Uterus (tissue), 2 donors: Measurements from ENCODE around the gene AGPAT4.
"Not testable (repeated sequence)": the region's sequence is repeated elsewhere in the genome, so short reads cannot be mapped to it uniquely, and the experiment has no call there.

Experiments
- POLR2A ChIP-seq, 2 donors: fragments of 450-650 bp; IDR thresholded peaks; one replicate each; pipeline ENCODE4 v1.6.1; 2016; ENCODE audit warnings: antibody characterized with exemption in 2 of 2, mild to moderate bottlenecking in 1 of 2, moderate library complexity in 1 of 2
- TF ChIP-seq, protein P1 (sequence below), 4 experiments: fragments of 200-600 bp in 2 of 4; fragments of 450-650 bp in 2 of 4; sonication (generic) in 2 of 4; IDR thresholded peaks; one replicate each; pipeline ENCODE4 v1.5.1; 2016 to 2019; ENCODE audit warnings: antibody characterized with exemption in 4 of 4, mild to moderate bottlenecking in 2 of 4, moderate library complexity in 1 of 4

DNA sequence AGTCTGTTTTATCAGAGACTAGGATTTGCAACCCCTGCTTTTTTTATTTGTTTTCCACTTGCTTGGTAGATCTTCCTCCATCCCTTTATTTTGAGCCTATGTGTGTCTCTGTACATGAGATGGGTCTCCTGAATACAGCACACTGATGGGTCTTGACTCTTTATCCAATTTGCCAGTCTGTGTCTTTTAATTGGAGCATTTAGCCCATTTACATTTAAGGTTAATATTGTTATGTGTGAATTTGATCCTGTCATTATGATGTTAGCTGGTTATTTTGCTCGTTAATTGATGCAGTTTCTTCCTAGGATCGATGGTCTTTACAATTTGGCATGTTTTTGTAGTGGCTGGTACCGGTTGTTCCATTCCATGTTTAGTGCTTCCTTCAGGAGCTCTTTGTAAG lies 97.4 kb downstream of the AGPAT4 start:
- TF ChIP-seq, protein P1, sequence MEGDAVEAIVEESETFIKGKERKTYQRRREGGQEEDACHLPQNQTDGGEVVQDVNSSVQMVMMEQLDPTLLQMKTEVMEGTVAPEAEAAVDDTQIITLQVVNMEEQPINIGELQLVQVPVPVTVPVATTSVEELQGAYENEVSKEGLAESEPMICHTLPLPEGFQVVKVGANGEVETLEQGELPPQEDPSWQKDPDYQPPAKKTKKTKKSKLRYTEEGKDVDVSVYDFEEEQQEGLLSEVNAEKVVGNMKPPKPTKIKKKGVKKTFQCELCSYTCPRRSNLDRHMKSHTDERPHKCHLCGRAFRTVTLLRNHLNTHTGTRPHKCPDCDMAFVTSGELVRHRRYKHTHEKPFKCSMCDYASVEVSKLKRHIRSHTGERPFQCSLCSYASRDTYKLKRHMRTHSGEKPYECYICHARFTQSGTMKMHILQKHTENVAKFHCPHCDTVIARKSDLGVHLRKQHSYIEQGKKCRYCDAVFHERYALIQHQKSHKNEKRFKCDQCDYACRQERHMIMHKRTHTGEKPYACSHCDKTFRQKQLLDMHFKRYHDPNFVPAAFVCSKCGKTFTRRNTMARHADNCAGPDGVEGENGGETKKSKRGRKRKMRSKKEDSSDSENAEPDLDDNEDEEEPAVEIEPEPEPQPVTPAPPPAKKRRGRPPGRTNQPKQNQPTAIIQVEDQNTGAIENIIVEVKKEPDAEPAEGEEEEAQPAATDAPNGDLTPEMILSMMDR (IDR thresholded peaks at IDR 0.05) = not testable (repeated sequence)
- not testable (repeated sequence) for TF ChIP-seq POLR2A (IDR thresholded peaks at IDR 0.05)
